Measurements from ENCODE around the gene PCLO.

Gene PCLO

GRCh38 chr7:82732677-82733076, 430.0 kb downstream of the PCLO start:
- DNase-seq (ENCODE audit: low read depth), result no peak
- H3K4me3 ChIP-seq (ENCODE audit: low read length), result no peak overlapping the region
- no peak for TF ChIP-seq CTCF (conservative IDR thresholded peaks at IDR 0.05; ENCODE audit: low read depth, low read length)

- peak; percentile 84 for TF ChIP-seq CTCF (conservative IDR thresholded peaks at IDR 0.05; ENCODE audit: low read depth, low read length)
- H3K4me3 ChIP-seq (ENCODE audit: low read length), result no peak overlapping the region
- no peak for DNase-seq (ENCODE audit: low read depth)
These were observed 433.3 kb downstream of the PCLO start for GRCh38 chr7:82729172-82730030.

GRCh38 chr7:82726038-82726800, 436.5 kb downstream of the PCLO start:
- DNase-seq (ENCODE audit: low read depth), result no peak
- no peak for TF ChIP-seq CTCF (conservative IDR thresholded peaks at IDR 0.05; ENCODE audit: low read depth, low read length)
- H3K4me3 ChIP-seq (ENCODE audit: low read length), result no peak overlapping the region

- no peak for TF ChIP-seq CTCF (conservative IDR thresholded peaks at IDR 0.05; ENCODE audit: low read depth, low read length)
- DNase-seq (ENCODE audit: low read depth), result no peak
- H3K4me3 ChIP-seq (ENCODE audit: low read length), result no peak overlapping the region
These were observed 439.3 kb downstream of the PCLO start for GRCh38 chr7:82723411-82723810.

- no peak for DNase-seq (ENCODE audit: low read depth)
- TF ChIP-seq CTCF (conservative IDR thresholded peaks at IDR 0.05; ENCODE audit: low read depth, low read length), result no peak
These were observed 439.7 kb downstream of the PCLO start for GRCh38 chr7:82722946-82723345.

GRCh38 chr7:82715344-82715743, 447.3 kb downstream of the PCLO start:
- no peak for DNase-seq (ENCODE audit: low read depth)
- H3K4me3 ChIP-seq (ENCODE audit: low read length), result no peak overlapping the region
- TF ChIP-seq CTCF (conservative IDR thresholded peaks at IDR 0.05; ENCODE audit: low read depth, low read length), result no peak

More at GRCh38 chr7:82722946-82723345, 439.7 kb downstream of the PCLO start:
- no peak overlapping the region for H3K4me3 ChIP-seq (ENCODE audit: low read length)

Measured in retinal pigment epithelial cell (primary cell).